Stomach smooth muscle (tissue), 2 donors: ENCODE results near the gene PACSIN1.

ENCODE experiments used
- H3K27ac ChIP-seq: one replicate; pipeline ENCODE4 v1.7.0; 2013; ENCODE audit warnings: mild to moderate bottlenecking, low read length, inconsistent platforms
- H3K27me3 ChIP-seq, 2 donors: one replicate each; pipeline ENCODE4 v1.7.0; 2013; ENCODE audit warnings: low read length in 2 of 2; ENCODE audit not compliant: insufficient read depth in 2 of 2, control insufficient read depth in 1 of 2
- H3K36me3 ChIP-seq, 2 donors: one replicate each; pipeline ENCODE4 v1.7.0; 2013; ENCODE audit warnings: low read length in 2 of 2; ENCODE audit not compliant: control insufficient read depth in 2 of 2, insufficient read depth in 2 of 2
- H3K4me1 ChIP-seq: one replicate; pipeline ENCODE4 v1.7.0; 2013; ENCODE audit warnings: low read length; ENCODE audit not compliant: control insufficient read depth, insufficient read depth
- H3K4me3 ChIP-seq, 2 donors: one replicate each; pipeline ENCODE4 v1.7.0; 2013; ENCODE audit warnings: low read length in 2 of 2
- H3K9ac ChIP-seq, 2 donors: one replicate each; pipeline ENCODE4 v1.7.0; 2013; ENCODE audit warnings: low read length in 2 of 2, mild to moderate bottlenecking in 1 of 2
- H3K9me3 ChIP-seq, 2 donors: one replicate each; pipeline ENCODE4 v1.7.0; 2013; ENCODE audit warnings: low read length in 2 of 2; ENCODE audit not compliant: control insufficient read depth in 2 of 2
- donor health status: healthy.
- donor health status: Pancreatic carcinoma.

The PACSIN1 gene

DNA sequence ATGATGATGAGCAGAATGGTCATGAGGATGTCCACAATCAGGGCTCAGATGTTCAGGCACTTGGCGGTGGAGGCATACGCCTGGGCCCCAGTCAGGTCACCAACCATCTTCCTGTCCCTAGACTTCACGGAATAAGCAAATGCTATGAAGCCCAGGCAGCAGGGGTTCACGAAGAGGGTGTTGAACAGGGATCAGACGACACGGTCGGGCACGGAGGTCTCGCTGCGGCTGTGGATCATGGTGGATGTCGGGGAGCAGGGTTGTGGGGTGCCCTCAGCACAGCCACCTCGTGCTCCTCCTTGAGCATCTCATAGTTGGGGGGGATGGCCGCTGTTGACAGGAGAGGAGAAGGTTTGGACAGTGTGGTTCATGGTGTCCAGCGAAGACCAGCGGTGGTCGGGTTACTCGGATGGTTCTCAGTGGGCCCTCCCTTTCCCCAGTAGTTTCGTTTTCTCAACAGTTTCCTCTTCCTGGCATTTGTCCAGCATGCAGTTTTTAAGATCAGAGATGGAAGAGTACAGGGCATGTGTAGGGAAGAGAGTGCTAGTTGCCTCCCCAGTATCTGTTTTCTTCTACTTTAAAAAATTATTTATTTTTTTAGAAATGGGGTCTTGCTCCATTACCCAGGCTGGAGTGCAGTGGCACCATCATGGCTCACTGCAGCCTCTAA, 110.5 kb downstream of the PACSIN1 start:
- Histone ChIP-seq H3K9ac (no peak overlapping the region), H3K27ac (no peak overlapping the region), H3K27me3 (peaks cover 0 to 3% of the 10 kb centered on the region in 2 donors)

DNA sequence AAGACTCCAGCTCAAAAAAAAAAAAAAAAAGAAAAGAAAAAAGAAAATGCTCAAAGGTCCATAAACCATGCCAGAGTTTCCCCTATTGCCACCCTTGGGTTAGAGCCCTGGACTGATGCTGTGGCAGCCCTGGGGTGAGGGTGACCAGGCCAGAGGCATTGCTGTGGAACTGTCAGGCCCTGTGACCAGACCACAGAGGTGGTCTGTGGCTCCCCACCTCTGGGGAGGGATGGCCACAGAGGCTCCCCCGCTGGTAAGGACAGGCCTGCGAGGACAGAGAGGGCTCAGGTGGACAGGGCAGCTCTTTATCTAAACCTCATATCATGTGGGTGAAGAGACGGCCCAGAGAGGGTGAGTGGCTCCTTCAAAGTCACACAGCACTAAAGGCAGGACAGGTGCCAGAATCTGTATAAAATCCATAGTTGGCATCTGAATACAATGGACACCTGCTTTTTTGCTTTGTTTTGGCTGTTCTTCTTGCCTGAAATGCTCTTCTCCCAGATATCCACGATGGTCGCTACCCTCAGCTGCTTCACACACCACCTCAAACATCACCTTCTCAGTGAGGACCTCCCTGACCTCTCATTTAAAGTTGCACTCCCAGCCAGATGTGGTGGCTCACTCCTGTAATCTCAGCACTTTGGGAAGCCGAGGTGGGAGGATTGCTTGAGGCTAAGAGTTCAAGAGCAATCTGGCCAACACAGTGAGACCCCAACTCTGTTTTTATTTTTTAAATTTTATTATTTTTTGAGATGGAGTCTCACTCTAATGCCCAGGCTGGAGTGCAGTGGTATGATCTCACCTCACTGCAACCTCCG, 112.8 kb downstream of the PACSIN1 start:
- Histone ChIP-seq H3K9me3 (no peaks in the 10 kb centered on the region), H3K27ac (no peak overlapping the region), H3K27me3 (no peaks in the 10 kb centered on the region), H3K9ac (no peak overlapping the region), H3K4me3 (no peak overlapping the region), H3K36me3 (no peaks in the 10 kb centered on the region), H3K4me1 (peaks cover 4% of the 10 kb centered on the region)

More for the DNA sequence above, 110.5 kb downstream of the PACSIN1 start:
- H3K4me1 ChIP-seq, result peaks cover 4% of the 10 kb centered on the region
- H3K9me3 ChIP-seq, result no peaks in the 10 kb centered on the region
- H3K36me3 ChIP-seq, result no peaks in the 10 kb centered on the region
- no peak overlapping the region for H3K4me3 ChIP-seq

DNA sequence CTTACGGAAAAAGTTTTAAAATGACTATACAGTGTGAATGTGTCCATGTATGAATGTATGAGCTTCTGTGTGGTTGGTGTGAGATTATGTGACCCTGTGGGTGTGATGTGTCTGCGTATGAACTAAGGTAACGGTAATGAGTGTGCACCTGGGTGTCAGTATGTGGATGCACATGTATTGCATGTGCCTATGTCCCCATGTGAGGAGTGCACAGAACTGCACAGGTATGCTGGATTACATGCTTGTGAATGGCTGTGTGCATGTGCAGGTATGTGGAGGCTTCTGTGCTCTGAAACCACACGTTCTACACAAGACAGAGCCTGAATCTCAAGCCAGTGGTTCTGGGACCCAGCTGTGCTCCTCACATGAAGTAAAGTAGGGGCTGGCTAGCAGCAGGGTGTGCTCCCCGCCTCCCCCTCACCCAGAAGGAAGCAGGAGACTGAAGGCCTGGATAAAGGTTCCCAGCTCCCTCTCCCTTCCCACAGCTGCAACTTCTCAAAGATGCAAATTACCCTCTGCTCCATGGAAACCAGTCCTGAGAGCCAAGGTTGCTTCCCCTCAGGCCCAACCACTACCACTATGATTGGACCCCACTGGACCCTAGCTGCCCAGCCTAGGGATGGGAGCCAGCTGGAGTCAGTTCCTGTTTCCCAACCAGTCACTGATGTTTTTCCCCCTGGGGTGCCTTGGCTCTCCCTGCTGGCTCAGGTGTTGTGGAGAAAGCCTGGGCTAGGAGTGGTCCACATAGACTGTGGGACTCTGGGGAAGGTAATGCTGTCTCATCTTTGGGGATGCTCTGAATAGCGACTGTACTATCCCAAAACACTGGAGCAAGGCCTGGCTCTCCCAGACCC, 115.1 kb downstream of the PACSIN1 start:
- no peaks in the 10 kb centered on the region for H3K27me3 ChIP-seq
- peaks cover 4% of the 10 kb centered on the region for H3K4me1 ChIP-seq
- no peaks in the 10 kb centered on the region for H3K36me3 ChIP-seq
- H3K27ac ChIP-seq, result no peak overlapping the region
- no peak overlapping the region for H3K9ac ChIP-seq
- H3K4me3 ChIP-seq, result no peak overlapping the region
- H3K9me3 ChIP-seq, result no peaks in the 10 kb centered on the region

DNA sequence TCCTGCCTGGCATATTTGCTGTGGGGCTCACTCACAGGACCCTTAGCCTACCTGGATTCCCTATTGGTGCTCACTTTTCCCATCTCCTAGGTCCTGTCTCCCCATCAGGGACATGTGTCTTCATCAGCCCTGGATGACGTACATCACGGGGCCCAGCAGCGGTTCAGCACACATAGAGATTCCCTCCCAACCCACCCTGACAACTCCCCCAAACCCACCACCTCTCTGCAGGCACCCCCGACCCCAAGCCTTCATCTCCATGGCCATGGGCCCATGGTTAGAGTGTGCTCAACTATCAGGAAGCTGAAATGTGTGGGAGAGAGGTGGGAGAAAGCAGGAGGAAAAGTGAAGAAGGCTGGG, 115.7 kb downstream of the PACSIN1 start:
- Histone ChIP-seq H3K27me3 (no peaks in the 10 kb centered on the region), H3K4me3 (no peak overlapping the region)

DNA sequence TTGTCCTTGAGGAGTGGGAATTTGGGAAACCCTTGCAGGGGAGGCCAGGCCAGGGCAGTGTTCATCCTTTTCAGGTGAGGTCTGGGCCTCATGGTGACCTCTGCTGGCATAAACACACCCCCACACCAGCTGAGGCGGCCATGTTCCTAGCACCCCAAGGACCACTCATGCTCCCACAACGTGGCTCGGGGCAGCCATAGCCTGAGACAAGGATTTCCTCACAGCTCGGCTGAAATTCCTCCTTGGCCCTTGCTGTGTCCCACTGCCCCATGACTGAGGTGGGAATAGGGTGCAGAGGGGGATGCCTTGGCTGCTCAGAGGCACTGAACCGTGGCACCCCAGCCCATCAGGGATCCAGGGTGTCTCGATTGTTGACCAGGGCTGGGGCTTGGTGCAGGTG, 117.6 kb downstream of the PACSIN1 start:
- H3K4me3 ChIP-seq, result no peak overlapping the region
- H3K27me3 ChIP-seq, result no peaks in the 10 kb centered on the region
- H3K27ac ChIP-seq, result no peak overlapping the region
- peaks cover 4% of the 10 kb centered on the region for H3K4me1 ChIP-seq
- H3K36me3 ChIP-seq, result peaks cover 0 to 10% of the 10 kb centered on the region in 2 donors
- H3K9ac ChIP-seq, result no peak overlapping the region
- H3K9me3 ChIP-seq, result no peaks in the 10 kb centered on the region

More for the DNA sequence above, 115.7 kb downstream of the PACSIN1 start:
- no peak overlapping the region for H3K9ac ChIP-seq
- no peak overlapping the region for H3K27ac ChIP-seq
- H3K4me1 ChIP-seq, result peaks cover 4% of the 10 kb centered on the region
- no peaks in the 10 kb centered on the region for H3K9me3 ChIP-seq
- peaks cover 0 to 5% of the 10 kb centered on the region in 2 donors for H3K36me3 ChIP-seq

DNA sequence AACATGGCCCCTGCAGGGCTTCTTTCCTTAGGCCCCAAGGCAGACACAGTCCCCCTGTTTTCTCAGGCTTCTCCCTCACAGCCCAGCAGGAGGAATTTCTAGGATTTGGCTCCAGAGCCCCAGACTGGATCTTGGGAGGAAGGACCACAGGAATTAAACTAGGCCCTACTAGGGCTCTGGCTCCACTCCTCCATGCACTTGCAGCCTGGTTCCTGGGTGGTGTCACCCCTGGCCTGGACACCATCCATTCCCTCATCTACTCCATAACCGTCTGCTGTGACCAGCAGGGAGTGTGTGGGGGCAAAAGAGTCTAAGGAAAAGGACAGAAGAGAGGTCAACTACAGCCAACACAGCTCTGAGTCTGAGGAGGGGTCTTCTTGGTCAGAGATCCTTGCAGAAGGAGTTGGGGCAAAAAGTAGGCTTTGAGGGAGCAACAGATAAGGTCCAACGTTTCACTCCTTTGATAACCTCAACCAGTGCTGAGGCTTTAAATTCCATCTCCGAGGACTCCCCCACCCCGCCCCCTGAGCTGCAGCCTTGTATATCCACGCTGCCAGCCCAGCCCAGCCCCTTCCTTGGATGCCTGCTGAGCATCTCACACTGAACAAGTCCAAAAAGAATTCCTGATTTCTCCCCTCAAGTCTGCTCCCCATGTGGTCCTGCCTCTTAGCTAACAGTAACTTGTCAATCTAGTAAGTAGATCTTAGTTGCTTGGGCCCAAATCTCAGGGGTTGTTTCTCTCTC, 118.2 kb downstream of the PACSIN1 start:
- no peak overlapping the region for H3K27ac ChIP-seq
- peaks cover 0 to 10% of the 10 kb centered on the region in 2 donors for H3K36me3 ChIP-seq
- H3K4me3 ChIP-seq, result no peak overlapping the region
- H3K27me3 ChIP-seq, result no peaks in the 10 kb centered on the region
- H3K4me1 ChIP-seq, result peaks cover 4% of the 10 kb centered on the region
- no peaks in the 10 kb centered on the region for H3K9me3 ChIP-seq
- no peak overlapping the region for H3K9ac ChIP-seq

DNA sequence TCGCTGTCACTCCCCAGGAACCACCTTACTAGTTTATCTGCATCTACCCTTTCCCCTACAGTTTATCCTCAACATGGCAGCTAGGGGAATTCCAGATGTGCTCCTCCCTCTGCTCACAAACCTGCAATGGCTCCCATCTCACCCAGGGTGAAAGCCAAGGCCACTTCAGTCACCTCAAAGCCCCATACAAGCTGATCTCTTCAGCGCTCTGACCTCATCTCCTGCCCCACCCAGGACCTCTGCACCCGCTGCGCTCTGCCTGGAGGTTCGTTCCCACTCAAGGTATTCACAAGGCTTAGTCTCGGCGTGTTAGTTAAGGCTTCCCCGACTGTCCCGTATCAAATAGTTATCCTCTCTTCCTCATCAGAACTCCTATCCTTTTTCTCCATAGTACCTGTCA, 118.8 kb downstream of the PACSIN1 start:
- Histone ChIP-seq H3K27me3 (no peaks in the 10 kb centered on the region), H3K27ac (no peak overlapping the region)

More for the DNA sequence above, 118.8 kb downstream of the PACSIN1 start:
- no peak overlapping the region for H3K4me3 ChIP-seq
- H3K4me1 ChIP-seq, result peaks cover 4% of the 10 kb centered on the region
- H3K9me3 ChIP-seq, result no peaks in the 10 kb centered on the region
- peaks cover 5 to 15% of the 10 kb centered on the region in 2 donors for H3K36me3 ChIP-seq
- no peak overlapping the region for H3K9ac ChIP-seq
